GM19372 (cell line): ENCODE data around the gene NPPC.

Source experiments
- ATAC-seq: cut with Tn5 transposase; IDR thresholded peaks from one replicate; pipeline ENCODE4 v1.9.1; 2021; ENCODE audit warnings: mild to moderate bottlenecking, low read depth, moderate library complexity; ENCODE audit not compliant: unreplicated experiment

NPPC gene

GRCh38 chr2:231936491-231936890, 10.3 kb upstream of the NPPC start:
- no peak for ATAC-seq

GRCh38 chr2:231935815-231936214, 9.6 kb upstream of the NPPC start:
- no peak for ATAC-seq

- no peak for ATAC-seq
Measured at GRCh38 chr2:231935207-231935524, 9.0 kb upstream of the NPPC start.

- ATAC-seq = no peak
Measured at GRCh38 chr2:231934441-231935206, 8.4 kb upstream of the NPPC start.

- no peak for ATAC-seq
Measured at GRCh38 chr2:231933916-231934401, 7.8 kb upstream of the NPPC start.

- ATAC-seq = no peak
Measured at GRCh38 chr2:231932985-231933915, 7.1 kb upstream of the NPPC start.

- ATAC-seq = no peak
Measured at GRCh38 chr2:231932711-231932970, 6.4 kb upstream of the NPPC start.

GRCh38 chr2:231931481-231931915, 5.3 kb upstream of the NPPC start:
- no peak for ATAC-seq

GRCh38 chr2:231930593-231931281, 4.5 kb upstream of the NPPC start:
- no peak for ATAC-seq

- ATAC-seq = no peak
Measured at GRCh38 chr2:231929961-231930592, 3.9 kb upstream of the NPPC start.

GRCh38 chr2:231928901-231929725, 2.9 kb upstream of the NPPC start:
- no peak for ATAC-seq

GRCh38 chr2:231928481-231928880, 2.3 kb upstream of the NPPC start:
- ATAC-seq = no peak

- ATAC-seq = no peak
Measured at GRCh38 chr2:231927566-231927890, 1.3 kb upstream of the NPPC start.

GRCh38 chr2:231926761-231927565, 767 bp upstream of the NPPC start:
- peak; percentile 3 for ATAC-seq

- ATAC-seq = no peak
Measured at GRCh38 chr2:231925303-231926179, 655 bp downstream of the NPPC start.

GRCh38 chr2:231924889-231925275, 1.3 kb downstream of the NPPC start:
- ATAC-seq = no peak

GRCh38 chr2:231923951-231924888, 2.0 kb downstream of the NPPC start:
- ATAC-seq = no peak
